Activated naive CD4-positive, alpha-beta T cell treated with anti-CD3 and anti-CD28 coated beads for 36 hours (primary cell): Measurements from ENCODE around the gene DHCR7. TPM values are rescaled to one million over a fixed set of nuclear protein-coding genes. Genes with fewer than 3 reads are reported as not detected.
A peak's percentile ranks its signal among the peaks of the same experiment; 100 is the strongest.

ENCODE experiments used
- CTCF ChIA-PET: fragments of 350-600 bp; sonication (Branson Sonifier 250); formaldehyde crosslinking; loops from one replicate; lab custom pipeline; 2021; ENCODE audit warnings: antibody characterized with exemption; lab: Charles Lee
- DNase-seq: peaks from one replicate; pipeline ENCODE4 v3.0.0-alpha.2; 2020
- H3K27ac Mint-ChIP-seq: one replicate; pipeline ENCODE4 v1.8.0; 2021; ENCODE audit warnings: mild to moderate bottlenecking, mixed read lengths
- H3K27me3 Mint-ChIP-seq: one replicate; pipeline ENCODE4 v1.8.0; 2021; ENCODE audit warnings: low read depth, mixed read lengths
- H3K36me3 Mint-ChIP-seq: one replicate; pipeline ENCODE4 v1.8.0; 2021; ENCODE audit warnings: low read depth, mixed read lengths
- H3K4me1 Mint-ChIP-seq: one replicate; pipeline ENCODE4 v1.8.0; 2021; ENCODE audit warnings: low read depth, mixed read lengths
- H3K4me3 Mint-ChIP-seq: one replicate; pipeline ENCODE4 v1.8.0; 2021; ENCODE audit warnings: mild to moderate bottlenecking, moderate library complexity, mixed read lengths
- H3K9me3 Mint-ChIP-seq: one replicate; pipeline ENCODE4 v1.8.0; 2021; ENCODE audit warnings: mixed read lengths
- intact Hi-C: fragments of 100-400 bp; cut with micrococcal nuclease; formaldehyde crosslinking; loops from one replicate; pipeline ENCODE4 v1.15.1; 2023
- total RNA-seq, 2 experiments: library from RNA; stranded (reverse); gene quantifications; one replicate each; pipeline ENCODE4 v1.2.3, GENCODE V29; 2021

The DHCR7 gene
- 10 to 100 TPM; 52.0 to 58.7 TPM for total RNA-seq

GRCh38 chr11:71448257-71449171, at the start of gene DHCR7:
TSS of gene DHCR7 (minus strand) at chr11:71448393. CDS start at chr11:71444952, 3,441 bp downstream.
- H3K9me3 Mint-ChIP-seq, result peaks cover 2% of the 10 kb centered on the region
- H3K4me1 Mint-ChIP-seq, result peaks cover 40% of the 10 kb centered on the region
- H3K36me3 Mint-ChIP-seq, result peaks cover 38% of the 10 kb centered on the region
- DNase-seq, result peak; percentile 93
- CTCF ChIA-PET, result no interaction called here
- peak within 1 kb of the TSS; percentile 86 for H3K27ac Mint-ChIP-seq
- peak within 1 kb of the TSS; percentile 91 for H3K4me3 Mint-ChIP-seq
- intact Hi-C loops, result loop anchor here (2.0 to 5.0 kb wide), 2 partner anchors 40 to 774 kb away; partner anchors contain the start of gene INPPL1
- H3K27me3 Mint-ChIP-seq, result no peaks in the 10 kb centered on the region

GRCh38 chr11:71496421-71496820, 48.2 kb upstream of the DHCR7 start:
- Mint-ChIP-seq H3K9me3 (no peaks in the 10 kb centered on the region), H3K27ac (no peak overlapping the region), H3K27me3 (no peaks in the 10 kb centered on the region), H3K4me1 (peaks cover 2% of the 10 kb centered on the region), H3K4me3 (no peak overlapping the region), H3K36me3 (peaks cover 69% of the 10 kb centered on the region)
- intact Hi-C loops, result no loop called here
- DNase-seq, result no peak
- CTCF ChIA-PET, result no interaction called here

GRCh38 chr11:71495286-71496230, 47.4 kb upstream of the DHCR7 start:
- Mint-ChIP-seq H3K4me1 (peaks cover 2% of the 10 kb centered on the region), H3K4me3 (no peak overlapping the region), H3K36me3 (peaks cover 74% of the 10 kb centered on the region), H3K9me3 (no peaks in the 10 kb centered on the region), H3K27ac (no peak overlapping the region), H3K27me3 (no peaks in the 10 kb centered on the region)
- intact Hi-C loops, result no loop called here
- CTCF ChIA-PET, result no interaction called here
- no peak for DNase-seq

GRCh38 chr11:71491940-71492339, 43.7 kb upstream of the DHCR7 start:
- H3K36me3 Mint-ChIP-seq, result peaks cover 70% of the 10 kb centered on the region
- intact Hi-C loops, result no loop called here
- H3K9me3 Mint-ChIP-seq, result no peaks in the 10 kb centered on the region
- H3K4me3 Mint-ChIP-seq, result no peak overlapping the region
- DNase-seq, result no peak
- peaks cover 23% of the 10 kb centered on the region for H3K4me1 Mint-ChIP-seq
- no peaks in the 10 kb centered on the region for H3K27me3 Mint-ChIP-seq
- no peak overlapping the region for H3K27ac Mint-ChIP-seq
- CTCF ChIA-PET, result no interaction called here

GRCh38 chr11:71491531-71491930, 43.3 kb upstream of the DHCR7 start:
- DNase-seq, result no peak
- intact Hi-C loops, result no loop called here
- no peak overlapping the region for H3K27ac Mint-ChIP-seq
- H3K4me3 Mint-ChIP-seq, result no peak overlapping the region
- peaks cover 23% of the 10 kb centered on the region for H3K4me1 Mint-ChIP-seq
- H3K9me3 Mint-ChIP-seq, result no peaks in the 10 kb centered on the region
- H3K27me3 Mint-ChIP-seq, result no peaks in the 10 kb centered on the region
- peaks cover 67% of the 10 kb centered on the region for H3K36me3 Mint-ChIP-seq
- CTCF ChIA-PET, result no interaction called here

- Mint-ChIP-seq H3K4me1 (peaks cover 23% of the 10 kb centered on the region), H3K27ac (no peak overlapping the region)
These were observed 42.7 kb upstream of the DHCR7 start for GRCh38 chr11:71490731-71491390.

GRCh38 chr11:71490044-71490730, 42.0 kb upstream of the DHCR7 start:
- Mint-ChIP-seq H3K36me3 (peaks cover 69% of the 10 kb centered on the region), H3K4me3 (no peak overlapping the region), H3K9me3 (no peaks in the 10 kb centered on the region), H3K4me1 (peaks cover 23% of the 10 kb centered on the region), H3K27me3 (no peaks in the 10 kb centered on the region), H3K27ac (peak overlapping the region; percentile 38)
- intact Hi-C loops, result no loop called here
- DNase-seq, result no peak
- CTCF ChIA-PET, result no interaction called here

More at GRCh38 chr11:71490731-71491390, 42.7 kb upstream of the DHCR7 start:
- no peaks in the 10 kb centered on the region for H3K27me3 Mint-ChIP-seq
- no peaks in the 10 kb centered on the region for H3K9me3 Mint-ChIP-seq
- peaks cover 69% of the 10 kb centered on the region for H3K36me3 Mint-ChIP-seq
- intact Hi-C loops, result no loop called here
- H3K4me3 Mint-ChIP-seq, result no peak overlapping the region
- DNase-seq, result no peak
- CTCF ChIA-PET, result no interaction called here

GRCh38 chr11:71489311-71490043, 41.3 kb upstream of the DHCR7 start:
- Mint-ChIP-seq H3K27ac (peak overlapping the region; percentile 69), H3K36me3 (peaks cover 69% of the 10 kb centered on the region), H3K4me1 (peaks cover 23% of the 10 kb centered on the region), H3K4me3 (no peak overlapping the region), H3K27me3 (no peaks in the 10 kb centered on the region), H3K9me3 (no peaks in the 10 kb centered on the region)
- intact Hi-C loops, result loop anchor here (2.0 kb wide), 1 partner anchor 41 kb away; the partner anchor contains the start of gene DHCR7
- CTCF ChIA-PET, result interaction anchor here (0.6 kb wide), 1 partner anchor 63 kb away, joined by 3 read pairs; no protein-coding TSS in a partner anchor
- peak; percentile 92 for DNase-seq

- intact Hi-C loops, result loop anchor here (2.0 kb wide), 1 partner anchor 40 kb away; the partner anchor contains the start of gene DHCR7
- CTCF ChIA-PET, result interaction anchor here (0.6 kb wide), 1 partner anchor 64 kb away, joined by 3 read pairs; no protein-coding TSS in a partner anchor
- Mint-ChIP-seq H3K27ac (peak overlapping the region; percentile 69), H3K4me3 (no peak overlapping the region), H3K9me3 (no peaks in the 10 kb centered on the region), H3K4me1 (peaks cover 23% of the 10 kb centered on the region), H3K36me3 (peaks cover 72% of the 10 kb centered on the region), H3K27me3 (no peaks in the 10 kb centered on the region)
- DNase-seq, result no peak
These were observed 40.6 kb upstream of the DHCR7 start for GRCh38 chr11:71488681-71489270.

GRCh38 chr11:71486320-71486719, 38.1 kb upstream of the DHCR7 start:
- Mint-ChIP-seq H3K36me3 (peaks cover 67% of the 10 kb centered on the region), H3K27ac (no peak overlapping the region)
- intact Hi-C loops, result no loop called here

More at GRCh38 chr11:71486320-71486719, 38.1 kb upstream of the DHCR7 start:
- H3K4me3 Mint-ChIP-seq, result no peak overlapping the region
- peaks cover 23% of the 10 kb centered on the region for H3K4me1 Mint-ChIP-seq
- DNase-seq, result no peak
- no peaks in the 10 kb centered on the region for H3K27me3 Mint-ChIP-seq
- CTCF ChIA-PET, result no interaction called here
- H3K9me3 Mint-ChIP-seq, result no peaks in the 10 kb centered on the region
